ENCODE measurements around the gene GPD1L.

The GPD1L gene

DNA sequence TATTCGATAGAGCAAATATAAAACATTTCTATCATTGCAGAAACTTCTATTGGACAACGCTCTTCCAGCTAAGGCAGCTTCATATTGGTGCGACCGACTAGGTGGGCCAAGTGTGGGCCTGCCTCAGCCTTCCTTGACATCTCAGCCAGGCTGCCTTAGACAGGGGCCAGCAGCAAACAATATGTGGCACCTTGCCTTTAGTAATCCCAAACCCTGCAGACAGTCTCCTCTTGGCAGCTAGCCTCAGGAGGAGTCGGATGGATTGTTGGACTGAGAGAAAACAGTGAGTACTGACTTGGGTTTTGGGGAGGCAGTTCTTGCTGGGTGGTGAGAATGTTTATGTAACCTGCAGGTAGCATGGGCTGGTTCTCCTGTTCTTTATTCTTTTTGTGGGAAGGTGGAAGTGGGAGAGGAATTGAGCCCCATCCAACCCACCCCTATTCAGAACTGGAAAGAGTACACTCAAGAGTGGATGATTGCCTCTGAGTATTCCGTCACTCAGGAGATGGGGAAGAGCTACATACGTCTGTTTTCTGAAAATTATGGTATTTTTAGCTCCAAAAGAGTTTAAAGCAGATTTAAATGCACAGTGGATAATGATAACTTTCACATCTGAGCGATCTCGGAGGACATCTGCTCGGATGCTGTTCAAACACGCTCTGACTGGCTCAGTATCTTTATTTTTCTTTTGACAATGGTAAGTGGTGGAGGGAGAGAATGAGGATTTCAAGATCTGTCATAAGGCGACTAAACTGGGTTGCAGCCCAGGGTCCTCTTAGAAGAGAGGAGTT lies 47.2 kb downstream of the GPD1L start:
- TF ChIP-seq, protein P1, sequence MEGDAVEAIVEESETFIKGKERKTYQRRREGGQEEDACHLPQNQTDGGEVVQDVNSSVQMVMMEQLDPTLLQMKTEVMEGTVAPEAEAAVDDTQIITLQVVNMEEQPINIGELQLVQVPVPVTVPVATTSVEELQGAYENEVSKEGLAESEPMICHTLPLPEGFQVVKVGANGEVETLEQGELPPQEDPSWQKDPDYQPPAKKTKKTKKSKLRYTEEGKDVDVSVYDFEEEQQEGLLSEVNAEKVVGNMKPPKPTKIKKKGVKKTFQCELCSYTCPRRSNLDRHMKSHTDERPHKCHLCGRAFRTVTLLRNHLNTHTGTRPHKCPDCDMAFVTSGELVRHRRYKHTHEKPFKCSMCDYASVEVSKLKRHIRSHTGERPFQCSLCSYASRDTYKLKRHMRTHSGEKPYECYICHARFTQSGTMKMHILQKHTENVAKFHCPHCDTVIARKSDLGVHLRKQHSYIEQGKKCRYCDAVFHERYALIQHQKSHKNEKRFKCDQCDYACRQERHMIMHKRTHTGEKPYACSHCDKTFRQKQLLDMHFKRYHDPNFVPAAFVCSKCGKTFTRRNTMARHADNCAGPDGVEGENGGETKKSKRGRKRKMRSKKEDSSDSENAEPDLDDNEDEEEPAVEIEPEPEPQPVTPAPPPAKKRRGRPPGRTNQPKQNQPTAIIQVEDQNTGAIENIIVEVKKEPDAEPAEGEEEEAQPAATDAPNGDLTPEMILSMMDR (conservative IDR thresholded peaks at IDR 0.05): no peak

DNA sequence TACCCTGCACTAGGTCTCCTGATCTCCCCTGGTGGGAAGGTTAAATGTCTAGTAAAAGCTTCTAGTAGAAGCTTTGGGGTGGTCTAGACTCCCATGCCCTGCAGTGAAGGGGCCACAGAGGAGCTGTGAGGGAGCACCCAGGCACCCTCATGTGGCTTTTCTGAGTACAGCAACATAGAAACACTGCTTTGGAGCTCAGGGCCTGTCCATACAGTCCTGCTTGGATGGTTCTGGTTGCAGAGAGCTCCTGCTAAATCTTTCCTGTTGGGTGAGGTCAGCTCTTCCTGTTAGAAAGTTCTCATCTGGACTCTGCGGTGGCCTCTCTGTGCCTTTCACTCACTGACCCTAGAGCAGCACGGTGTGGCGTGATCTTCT lies 47.8 kb downstream of the GPD1L start:
- TF ChIP-seq, protein P1 (conservative IDR thresholded peaks at IDR 0.05): peak; percentile 61
- no peak overlapping the region for H3K27ac ChIP-seq

More for the DNA sequence above, 47.2 kb downstream of the GPD1L start:
- no peak overlapping the region for H3K27ac ChIP-seq

DNA sequence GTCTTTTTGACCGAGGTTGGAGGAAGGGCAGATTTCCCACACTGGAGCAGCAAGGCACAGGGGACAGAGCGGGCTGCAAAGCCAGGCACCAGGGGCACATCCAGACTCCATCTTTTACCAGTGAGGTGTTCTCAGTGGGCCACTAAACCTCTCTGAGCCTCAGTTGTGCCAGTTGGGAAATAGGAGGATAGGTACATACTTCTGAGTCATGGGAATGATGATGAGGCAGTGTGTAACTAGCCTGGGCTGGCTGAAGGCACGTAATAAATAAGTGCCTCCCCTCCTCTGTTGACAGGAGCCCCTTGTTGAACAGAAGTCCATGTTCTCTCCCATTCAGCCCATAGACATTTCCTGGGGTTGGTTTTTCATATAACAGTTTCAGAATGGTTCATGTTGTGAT lies 48.7 kb downstream of the GPD1L start:
- no peak overlapping the region for H3K27ac ChIP-seq
- TF ChIP-seq, protein P1 (conservative IDR thresholded peaks at IDR 0.05): no peak

DNA sequence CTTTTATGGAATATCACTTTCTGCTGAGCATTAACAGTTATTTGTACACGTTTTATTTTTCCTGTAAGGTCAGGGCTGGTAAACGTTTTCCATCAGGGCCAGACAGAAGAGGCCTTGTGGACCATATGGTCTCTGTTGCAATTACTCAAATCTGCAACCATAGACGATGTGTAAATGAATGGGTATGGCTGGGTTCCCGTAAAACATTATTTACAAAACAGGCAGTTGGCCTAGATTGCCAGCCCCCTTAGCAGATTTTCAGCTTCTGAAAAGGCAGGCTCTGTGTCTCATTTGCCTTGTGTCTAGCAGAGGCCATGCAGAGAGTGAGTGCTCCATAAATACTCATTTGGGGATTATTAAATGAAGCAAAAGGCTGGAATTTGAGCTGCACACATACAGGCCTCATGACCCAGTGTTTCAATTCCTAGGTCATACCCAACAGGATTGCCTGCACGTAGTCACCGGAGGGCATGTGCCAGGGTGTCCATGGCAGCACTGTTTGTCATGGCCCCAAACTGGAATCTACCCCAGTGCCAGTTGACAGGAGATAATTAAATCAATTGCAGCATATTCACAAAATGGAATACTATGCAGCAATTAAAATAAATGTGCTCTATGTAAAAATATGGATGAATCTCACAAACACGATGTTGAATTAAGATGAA lies 51.3 kb downstream of the GPD1L start:
- H3K27ac ChIP-seq: peak overlapping the region; percentile 25
- TF ChIP-seq, protein P1 (conservative IDR thresholded peaks at IDR 0.05): no peak

DNA sequence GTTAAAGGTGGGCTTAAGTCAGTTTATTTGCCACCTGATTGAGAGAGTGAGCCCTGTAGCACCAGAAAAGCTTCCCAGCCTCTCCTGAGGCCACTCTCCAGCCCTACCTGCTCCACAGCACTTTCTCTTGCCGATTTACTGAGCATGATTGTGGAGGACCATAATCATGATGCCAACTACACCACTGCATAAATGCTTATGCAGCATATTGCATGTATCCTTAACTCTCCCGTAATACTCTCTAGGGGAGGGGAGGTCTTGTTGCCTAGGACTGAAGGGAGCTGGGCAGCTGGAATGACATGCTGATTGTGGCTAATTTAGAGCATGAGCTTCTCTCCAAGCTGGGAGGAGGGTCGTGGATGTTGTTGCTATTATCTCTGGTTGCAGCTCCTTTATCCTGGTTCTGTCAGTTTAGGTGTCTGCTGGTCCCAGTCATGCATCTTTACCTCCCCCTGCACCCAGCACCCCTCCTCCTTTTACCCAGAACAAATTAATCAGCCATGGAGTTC lies 54.3 kb downstream of the GPD1L start:
- TF ChIP-seq, protein P1 (conservative IDR thresholded peaks at IDR 0.05): no peak
- no peak overlapping the region for H3K27ac ChIP-seq

DNA sequence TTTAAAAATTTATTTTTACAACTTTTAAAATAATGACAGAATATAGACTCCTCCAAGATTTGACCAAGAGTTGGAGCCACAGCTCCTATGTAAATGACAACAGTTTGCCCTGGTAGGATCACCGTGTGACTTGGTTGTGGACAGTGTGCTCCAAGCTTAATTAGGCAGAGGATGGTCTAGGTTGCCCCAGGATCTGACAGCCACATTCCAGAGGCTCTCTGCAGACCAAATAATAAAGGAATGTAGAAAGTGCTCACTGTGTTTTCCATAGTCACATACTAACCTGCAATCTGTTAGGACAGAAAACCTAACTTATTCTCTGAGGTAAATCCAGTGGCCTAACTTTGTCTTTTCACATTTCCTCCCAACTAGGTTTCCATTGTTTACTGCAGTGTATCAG lies 59.0 kb downstream of the GPD1L start:
- no peak overlapping the region for H3K27ac ChIP-seq
- TF ChIP-seq, protein P1 (conservative IDR thresholded peaks at IDR 0.05): no peak

DNA sequence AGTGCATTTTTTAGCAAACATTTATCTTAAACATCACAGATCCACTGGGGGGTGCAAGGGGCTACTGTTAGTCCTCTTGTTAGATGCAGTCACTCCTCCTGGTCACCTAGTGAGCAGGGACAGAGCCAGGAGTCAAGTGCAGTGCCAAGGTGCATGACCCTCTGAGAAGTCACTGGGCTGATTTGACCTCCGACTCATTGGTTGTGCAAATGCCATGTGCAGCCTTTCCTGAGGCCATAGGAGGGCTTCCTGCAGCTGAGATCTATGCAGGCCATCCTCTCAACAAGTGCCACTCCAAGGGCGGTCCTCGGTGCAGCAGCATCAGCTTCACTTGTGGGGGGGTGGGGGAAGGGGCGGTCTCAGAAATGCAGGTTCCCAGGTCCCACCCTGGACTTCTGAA lies 60.2 kb downstream of the GPD1L start:
- TF ChIP-seq, protein P1 (conservative IDR thresholded peaks at IDR 0.05): no peak
- H3K27ac ChIP-seq: no peak overlapping the region
